GM12878 (cell line): ENCODE data around the gene WDR72. TPM values are rescaled to one million over a fixed set of nuclear protein-coding genes. Genes with fewer than 3 reads are reported as not detected.

Experiments used
- ATAC-seq: fragments of 200-7000 bp; cut with Tn5 transposase; 3 replicates; pipeline ENCODE4 v1.9.1; 2020; ENCODE audit warnings: mild to moderate bottlenecking, moderate library complexity
- BruUV-seq: library from RNA; stranded (reverse); fragments of 400-500 nt; replicated peaks from 2 replicates; lab custom pipeline; 2021; lab: Mats Ljungman, UMichigan
- CTCF ChIA-PET: fragments of 300-600 bp; sonication (Branson Sonifier 250); formaldehyde crosslinking; extraction: SDS; loops from one replicate; lab custom pipeline; 2021; ENCODE audit warnings: inconsistent platforms; lab: Yijun Ruan, JAX
- POLR2A ChIA-PET: fragments of 350-600 bp; formaldehyde crosslinking; extraction: SDS; loops from one replicate; lab custom pipeline; 2021; ENCODE audit warnings: inconsistent platforms; lab: Charles Lee
- RAD21 ChIA-PET: fragments of 300-600 bp; sonication (Branson Sonifier 250); formaldehyde crosslinking; loops from one replicate; lab custom pipeline; 2023; ENCODE audit warnings: antibody characterized with exemption; ENCODE audit not compliant: unreplicated experiment; lab: Charles Lee
- SMC1A ChIA-PET: fragments of 300-600 bp; sonication (Branson Sonifier 250); formaldehyde crosslinking; loops from one replicate; lab custom pipeline; 2023; ENCODE audit not compliant: unreplicated experiment, uncharacterized antibody; lab: Charles Lee
- DNase-seq: peaks from one replicate; pipeline ENCODE4 v3.0.0-alpha.2; 2011; ENCODE audit warnings: low read depth, low spot score
- FAIRE-seq: peaks from 3 replicates; lab custom pipeline; 2011; peaks lifted over from hg19 to GRCh38; lab: Jason Lieb, UNC
- H2AFZ ChIP-seq: 2 replicates; pipeline ENCODE4 v1.6.0; 2011; ENCODE audit warnings: low read depth, low read length, control low read depth; ENCODE audit not compliant: control insufficient read depth
- H3K27ac ChIP-seq: 2 replicates; pipeline ENCODE4 v1.5.1; 2011; ENCODE audit warnings: control low read depth; ENCODE audit not compliant: control insufficient read depth, insufficient read depth
- H3K27me3 ChIP-seq, 2 experiments: replicated peaks in 1 of 2; 2 replicates each; pipeline versions ENCODE4 v1.6.0 to v1.6.1; 2011; ENCODE audit warnings: low read length in 1 of 2; ENCODE audit not compliant: control insufficient read depth in 2 of 2, insufficient read depth in 2 of 2
- H3K36me3 ChIP-seq, 2 experiments: 2 replicates each; pipeline ENCODE4 v1.5.1; 2011; ENCODE audit warnings: low read length in 1 of 2; ENCODE audit not compliant: control insufficient read depth in 2 of 2, insufficient read depth in 2 of 2
- H3K4me1 ChIP-seq: 2 replicates; pipeline ENCODE4 v1.6.1; 2011; ENCODE audit warnings: mild to moderate bottlenecking, low read length, moderate library complexity, mixed read lengths; ENCODE audit not compliant: control insufficient read depth, insufficient read depth
- H3K4me2 ChIP-seq: 2 replicates; pipeline ENCODE4 v1.6.0; 2011; ENCODE audit warnings: control low read depth; ENCODE audit not compliant: control insufficient read depth, insufficient read depth
- H3K4me3 ChIP-seq: fragments of 200-600 bp; sonication (generic); 2 replicates; pipeline ENCODE4 v1.5.1; 2016
- H3K79me2 ChIP-seq: 2 replicates; pipeline ENCODE4 v1.6.0; 2011; ENCODE audit warnings: low read length; ENCODE audit not compliant: control insufficient read depth, insufficient read depth
- H3K9ac ChIP-seq: 2 replicates; pipeline ENCODE4 v1.8.0; 2011; ENCODE audit warnings: low read length, control low read depth, mixed read lengths; ENCODE audit not compliant: control insufficient read depth, insufficient read depth
- H3K9me3 ChIP-seq: replicated peaks from 3 replicates; pipeline ENCODE4 v1.5.1; 2011; ENCODE audit warnings: mild to moderate bottlenecking, low read length; ENCODE audit not compliant: control insufficient read depth, insufficient read depth
- H4K20me1 ChIP-seq: 2 replicates; pipeline ENCODE4 v1.6.0; 2011; ENCODE audit not compliant: control insufficient read depth, insufficient read depth
- CHD1 ChIP-seq: IDR thresholded peaks from 2 replicates; pipeline ENCODE4 v1.6.1; 2012; ENCODE audit warnings: low read depth, low read length, improper control_type of control experiment
- CREM ChIP-seq: IDR thresholded peaks from 2 replicates; pipeline ENCODE4 v1.6.1; 2014; ENCODE audit warnings: antibody characterized with exemption, low read depth
- ETV6 ChIP-seq, 2 experiments: fragments of 450-650 bp in 1 of 2; IDR thresholded peaks in 1 of 2; conservative IDR thresholded peaks in 1 of 2; 2 replicates each; pipeline ENCODE4 v1.6.1; 2014; ENCODE audit warnings: antibody characterized with exemption in 1 of 2, borderline replicate concordance in 1 of 2, low read depth in 1 of 2, mild to moderate bottlenecking in 1 of 2, moderate library complexity in 1 of 2
- EZH2 ChIP-seq: IDR thresholded peaks from 2 replicates; pipeline ENCODE4 v1.6.1; 2012; ENCODE audit warnings: low read depth, mild to moderate bottlenecking, control low read depth, inconsistent platforms, low read length, borderline replicate concordance; ENCODE audit not compliant: control insufficient read depth
- GATAD2B ChIP-seq: fragments of 450-650 bp; conservative IDR thresholded peaks from 2 replicates; pipeline ENCODE4 v1.6.1; 2017; ENCODE audit warnings: low read depth, mild to moderate bottlenecking, moderate library complexity
- HDAC2 ChIP-seq: fragments of 200-600 bp; sonication (generic); IDR thresholded peaks from 2 replicates; pipeline ENCODE4 v1.6.1; 2017
- NR2C1 ChIP-seq: fragments of 450-650 bp; IDR thresholded peaks from 2 replicates; pipeline ENCODE4 v1.6.1; 2017; ENCODE audit warnings: antibody characterized with exemption, mild to moderate bottlenecking, moderate library complexity
- POLR2AphosphoS2 ChIP-seq: IDR thresholded peaks from 2 replicates; pipeline ENCODE4 v1.6.1; 2011; ENCODE audit warnings: low read depth, mild to moderate bottlenecking, low read length, improper control_type of control experiment, moderate library complexity
- SMARCA5 ChIP-seq: fragments of 450-650 bp; IDR thresholded peaks from 2 replicates; pipeline ENCODE4 v1.6.1; 2017; ENCODE audit warnings: mild to moderate bottlenecking
- TARDBP ChIP-seq: IDR thresholded peaks from 2 replicates; pipeline ENCODE4 v1.6.1; 2016; ENCODE audit warnings: borderline replicate concordance
- WGBS: methylation state at CpG from one replicate; pipeline ENCODE4 v1.1.6; 2016; ENCODE audit warnings: low lambda C conversion rate; ENCODE audit not compliant: insufficient replicate concordance, insufficient coverage; ENCODE audit errors: missing lambda C conversion rate; 5-methylcytosine and 5-hydroxymethylcytosine counted together
- in situ Hi-C: fragments of 300-500 bp; cut with MboI; formaldehyde crosslinking; loops from 9 replicates; pipeline ENCODE4 v1.14.3; 2018; ENCODE audit warnings: mixed read lengths
- intact Hi-C: fragments of 100-400 bp; cut with micrococcal nuclease; formaldehyde crosslinking; loops from one replicate; pipeline ENCODE4 v1.14.2; 2022; ENCODE audit not compliant: unreplicated experiment
- polyA plus RNA-seq, 11 experiments: library from polyadenylated mRNA; depleted of rRNA in 4 of 11; unstranded in 6 of 11; stranded (reverse) in 5 of 11; fragments of >200 nt; fragmentation: Nextera tagmentation in 4 of 11; fragmentation: Illumina TruSeq in 1 of 11; extraction: Ambion mirVana in 4 of 11; extraction: Trizol in 1 of 11; gene quantifications; 1 replicate in 1 of 11; 2 replicates in 10 of 11; pipeline versions ENCODE4 v1.2.1 to v1.2.3, GENCODE V29; 2011 to 2016; ENCODE audit warnings: inconsistent platforms in 2 of 11, missing spikeins in 2 of 11, low read depth in 1 of 11
- total RNA-seq, 4 experiments: library from RNA; depleted of rRNA in 3 of 4; stranded (reverse); fragments of >200 nt in 3 of 4; fragmentation: Illumina TruSeq in 1 of 4; extraction: Trizol in 1 of 4; gene quantifications; 2 replicates each; pipeline versions ENCODE4 v1.2.1 to v1.2.3, GENCODE V29; 2013 to 2021
- TF ChIP-seq, protein P1 (sequence below): fragments of 450-650 bp; formaldehyde crosslinking; IDR thresholded peaks from 2 replicates; pipeline ENCODE4 v1.5.0; 2022; ENCODE audit warnings: mild to moderate bottlenecking, missing genetic modification characterization
- TF ChIP-seq, protein P2 (sequence below): IDR thresholded peaks from 2 replicates; pipeline ENCODE4 v1.6.1; 2012; ENCODE audit warnings: low read length, inconsistent platforms
- TF ChIP-seq, protein P3 (sequence below): fragments of 450-650 bp; IDR thresholded peaks from 2 replicates; pipeline ENCODE4 v1.6.1; 2017; ENCODE audit warnings: mild to moderate bottlenecking, moderate library complexity

WDR72 gene
- total and polyA plus RNA-seq, 10 of the 15 experiments (the other 5 are each of a cell fraction or from before 2014, with no cell fraction given), result 0.03 TPM; not detected in 9

DNA sequence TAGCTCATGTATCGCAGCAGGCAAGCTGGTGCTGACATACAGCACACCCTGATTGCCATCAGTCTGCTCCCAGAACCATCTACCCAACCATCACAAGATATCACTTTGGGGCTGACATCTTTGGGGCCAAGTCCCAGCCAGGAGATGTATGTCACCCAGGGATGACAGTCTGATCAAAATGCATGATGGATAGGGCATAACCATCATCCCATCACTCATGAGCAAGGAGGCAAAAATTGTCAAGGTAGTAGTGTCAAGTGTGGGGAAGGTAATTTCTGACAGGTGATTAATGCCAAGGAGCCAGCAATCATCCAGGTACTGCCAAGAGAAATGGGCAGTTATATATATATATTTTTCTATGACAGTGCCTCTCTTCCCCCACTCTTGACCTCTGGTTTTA is 277.4 kb downstream of the WDR72 start (continued):
- TF ChIP-seq, protein P1, sequence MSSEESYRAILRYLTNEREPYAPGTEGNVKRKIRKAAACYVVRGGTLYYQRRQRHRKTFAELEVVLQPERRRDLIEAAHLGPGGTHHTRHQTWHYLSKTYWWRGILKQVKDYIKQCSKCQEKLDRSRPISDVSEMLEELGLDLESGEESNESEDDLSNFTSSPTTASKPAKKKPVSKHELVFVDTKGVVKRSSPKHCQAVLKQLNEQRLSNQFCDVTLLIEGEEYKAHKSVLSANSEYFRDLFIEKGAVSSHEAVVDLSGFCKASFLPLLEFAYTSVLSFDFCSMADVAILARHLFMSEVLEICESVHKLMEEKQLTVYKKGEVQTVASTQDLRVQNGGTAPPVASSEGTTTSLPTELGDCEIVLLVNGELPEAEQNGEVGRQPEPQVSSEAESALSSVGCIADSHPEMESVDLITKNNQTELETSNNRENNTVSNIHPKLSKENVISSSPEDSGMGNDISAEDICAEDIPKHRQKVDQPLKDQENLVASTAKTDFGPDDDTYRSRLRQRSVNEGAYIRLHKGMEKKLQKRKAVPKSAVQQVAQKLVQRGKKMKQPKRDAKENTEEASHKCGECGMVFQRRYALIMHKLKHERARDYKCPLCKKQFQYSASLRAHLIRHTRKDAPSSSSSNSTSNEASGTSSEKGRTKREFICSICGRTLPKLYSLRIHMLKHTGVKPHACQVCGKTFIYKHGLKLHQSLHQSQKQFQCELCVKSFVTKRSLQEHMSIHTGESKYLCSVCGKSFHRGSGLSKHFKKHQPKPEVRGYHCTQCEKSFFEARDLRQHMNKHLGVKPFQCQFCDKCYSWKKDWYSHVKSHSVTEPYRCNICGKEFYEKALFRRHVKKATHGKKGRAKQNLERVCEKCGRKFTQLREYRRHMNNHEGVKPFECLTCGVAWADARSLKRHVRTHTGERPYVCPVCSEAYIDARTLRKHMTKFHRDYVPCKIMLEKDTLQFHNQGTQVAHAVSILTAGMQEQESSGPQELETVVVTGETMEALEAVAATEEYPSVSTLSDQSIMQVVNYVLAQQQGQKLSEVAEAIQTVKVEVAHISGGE, result no peak

DNA sequence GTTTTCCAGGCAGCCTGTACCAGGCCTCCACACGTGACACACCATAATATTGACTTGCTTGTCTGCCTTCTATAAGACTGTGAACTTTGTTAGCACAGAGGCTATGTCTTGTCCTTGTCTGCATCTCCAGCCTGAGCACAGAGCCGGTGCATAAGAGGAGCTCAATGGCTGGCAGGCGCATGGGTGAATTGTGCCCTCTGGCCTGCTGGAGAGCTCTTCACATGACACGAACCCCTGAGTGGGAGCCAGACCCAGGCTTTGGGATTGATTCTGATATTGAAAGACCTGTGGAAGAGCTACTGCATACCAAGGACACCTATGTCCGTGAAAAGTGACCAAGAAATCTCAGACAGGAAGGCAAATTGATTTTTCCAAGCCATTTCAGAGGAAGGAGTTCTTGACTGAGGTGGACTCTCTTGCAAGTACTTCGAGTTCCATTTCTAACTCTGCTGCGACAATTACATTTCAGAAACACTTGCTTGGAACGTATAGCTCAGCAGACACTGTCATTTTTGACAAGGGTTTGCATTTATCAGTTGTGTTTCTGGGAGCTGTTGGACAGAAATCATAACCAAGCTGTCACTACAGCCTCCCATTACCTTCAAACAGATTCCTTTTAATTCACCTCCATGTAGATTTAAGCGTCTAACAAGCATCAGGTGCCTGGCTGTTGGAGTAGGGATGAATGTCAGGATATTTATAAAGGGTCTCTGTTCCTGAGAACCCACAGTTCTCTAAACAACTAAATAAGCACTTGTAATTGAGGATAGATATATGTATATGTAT is 281.3 kb downstream of the WDR72 start:
- no TSS peak for BruUV-seq
- no peaks in the 10 kb centered on the region for H3K4me1 ChIP-seq
- H3K9me3 ChIP-seq, result no peaks in the 10 kb centered on the region
- no peak overlapping the region for H3K9ac ChIP-seq
- ChIA-PET CTCF (no interaction called here), POLR2A (no interaction called here), SMC1A (no interaction called here), RAD21 (no interaction called here)
- no peak for FAIRE-seq
- no peak for DNase-seq
- no peaks in the 10 kb centered on the region for H3K36me3 ChIP-seq
- H3K27me3 ChIP-seq, result no peaks in the 10 kb centered on the region
- H3K4me2 ChIP-seq, result no peak overlapping the region
- in situ Hi-C loops, result no loop called here
- intact Hi-C loops, result no loop called here
- no peak for ATAC-seq
- 16% methylated on average over 9 of the region's 9 CpGs for WGBS
- H4K20me1 ChIP-seq, result no peaks in the 10 kb centered on the region
- H3K4me3 ChIP-seq, result no peak overlapping the region
- no peaks in the 10 kb centered on the region for H3K79me2 ChIP-seq
- no peak for TF ChIP-seq GATAD2B
- no peak for TF ChIP-seq TARDBP
- no peak for TF ChIP-seq HDAC2
- TF ChIP-seq POLR2AphosphoS2, result no peak
- TF ChIP-seq SMARCA5, result no peak
- no peak for TF ChIP-seq NR2C1
- TF ChIP-seq, protein P2, sequence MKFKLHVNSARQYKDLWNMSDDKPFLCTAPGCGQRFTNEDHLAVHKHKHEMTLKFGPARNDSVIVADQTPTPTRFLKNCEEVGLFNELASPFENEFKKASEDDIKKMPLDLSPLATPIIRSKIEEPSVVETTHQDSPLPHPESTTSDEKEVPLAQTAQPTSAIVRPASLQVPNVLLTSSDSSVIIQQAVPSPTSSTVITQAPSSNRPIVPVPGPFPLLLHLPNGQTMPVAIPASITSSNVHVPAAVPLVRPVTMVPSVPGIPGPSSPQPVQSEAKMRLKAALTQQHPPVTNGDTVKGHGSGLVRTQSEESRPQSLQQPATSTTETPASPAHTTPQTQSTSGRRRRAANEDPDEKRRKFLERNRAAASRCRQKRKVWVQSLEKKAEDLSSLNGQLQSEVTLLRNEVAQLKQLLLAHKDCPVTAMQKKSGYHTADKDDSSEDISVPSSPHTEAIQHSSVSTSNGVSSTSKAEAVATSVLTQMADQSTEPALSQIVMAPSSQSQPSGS, result no peak
- no peak for TF ChIP-seq CREM
- TF ChIP-seq, protein P3, sequence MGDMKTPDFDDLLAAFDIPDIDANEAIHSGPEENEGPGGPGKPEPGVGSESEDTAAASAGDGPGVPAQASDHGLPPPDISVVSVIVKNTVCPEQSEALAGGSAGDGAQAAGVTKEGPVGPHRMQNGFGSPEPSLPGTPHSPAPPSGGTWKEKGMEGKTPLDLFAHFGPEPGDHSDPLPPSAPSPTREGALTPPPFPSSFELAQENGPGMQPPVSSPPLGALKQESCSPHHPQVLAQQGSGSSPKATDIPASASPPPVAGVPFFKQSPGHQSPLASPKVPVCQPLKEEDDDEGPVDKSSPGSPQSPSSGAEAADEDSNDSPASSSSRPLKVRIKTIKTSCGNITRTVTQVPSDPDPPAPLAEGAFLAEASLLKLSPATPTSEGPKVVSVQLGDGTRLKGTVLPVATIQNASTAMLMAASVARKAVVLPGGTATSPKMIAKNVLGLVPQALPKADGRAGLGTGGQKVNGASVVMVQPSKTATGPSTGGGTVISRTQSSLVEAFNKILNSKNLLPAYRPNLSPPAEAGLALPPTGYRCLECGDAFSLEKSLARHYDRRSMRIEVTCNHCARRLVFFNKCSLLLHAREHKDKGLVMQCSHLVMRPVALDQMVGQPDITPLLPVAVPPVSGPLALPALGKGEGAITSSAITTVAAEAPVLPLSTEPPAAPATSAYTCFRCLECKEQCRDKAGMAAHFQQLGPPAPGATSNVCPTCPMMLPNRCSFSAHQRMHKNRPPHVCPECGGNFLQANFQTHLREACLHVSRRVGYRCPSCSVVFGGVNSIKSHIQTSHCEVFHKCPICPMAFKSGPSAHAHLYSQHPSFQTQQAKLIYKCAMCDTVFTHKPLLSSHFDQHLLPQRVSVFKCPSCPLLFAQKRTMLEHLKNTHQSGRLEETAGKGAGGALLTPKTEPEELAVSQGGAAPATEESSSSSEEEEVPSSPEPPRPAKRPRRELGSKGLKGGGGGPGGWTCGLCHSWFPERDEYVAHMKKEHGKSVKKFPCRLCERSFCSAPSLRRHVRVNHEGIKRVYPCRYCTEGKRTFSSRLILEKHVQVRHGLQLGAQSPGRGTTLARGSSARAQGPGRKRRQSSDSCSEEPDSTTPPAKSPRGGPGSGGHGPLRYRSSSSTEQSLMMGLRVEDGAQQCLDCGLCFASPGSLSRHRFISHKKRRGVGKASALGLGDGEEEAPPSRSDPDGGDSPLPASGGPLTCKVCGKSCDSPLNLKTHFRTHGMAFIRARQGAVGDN, result no peak
- TF ChIP-seq CHD1, result no peak
- TF ChIP-seq EZH2, result no peak
- no peak for TF ChIP-seq ETV6 (conservative IDR thresholded peaks at IDR 0.05 in 1 of 2, IDR thresholded peaks at IDR 0.05 in 1 of 2; ENCODE audit: borderline replicate concordance in 1 of 2, low read depth in 1 of 2)
- no peak overlapping the region for H3K27ac ChIP-seq
- no peak overlapping the region for H2AFZ ChIP-seq
